HS-5 (cell line): ENCODE measurements around the gene DNMBP.
"Not testable (repeated sequence)": the region's sequence is repeated elsewhere in the genome, so short reads cannot be mapped to it uniquely, and the experiment has no call there.

Source experiments
- DNase-seq: peaks from one replicate; pipeline ENCODE4 v3.0.0-alpha.2; 2012; ENCODE audit warnings: low read depth

Gene DNMBP

DNA sequence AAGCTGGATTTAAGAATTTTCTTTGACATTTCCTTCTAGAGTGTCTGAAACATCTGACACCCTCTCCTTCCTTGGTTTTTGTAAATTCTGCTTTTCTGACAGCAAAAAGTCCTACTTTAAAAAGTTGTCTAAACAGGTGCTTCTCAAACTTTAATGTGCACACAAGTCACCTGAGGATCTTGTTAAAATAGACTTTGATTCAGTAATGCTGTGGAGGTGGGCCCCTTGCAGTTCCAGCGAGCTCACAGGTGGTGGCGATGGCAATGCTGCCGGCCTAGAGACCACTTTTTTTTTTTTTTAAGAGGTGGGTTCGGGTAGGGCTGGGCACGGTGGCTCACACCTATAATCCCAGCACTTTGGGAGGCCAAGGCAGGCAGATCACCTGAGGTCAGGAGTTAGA lies 150.2 kb downstream of the DNMBP start:
- DNase-seq = no peak

DNA sequence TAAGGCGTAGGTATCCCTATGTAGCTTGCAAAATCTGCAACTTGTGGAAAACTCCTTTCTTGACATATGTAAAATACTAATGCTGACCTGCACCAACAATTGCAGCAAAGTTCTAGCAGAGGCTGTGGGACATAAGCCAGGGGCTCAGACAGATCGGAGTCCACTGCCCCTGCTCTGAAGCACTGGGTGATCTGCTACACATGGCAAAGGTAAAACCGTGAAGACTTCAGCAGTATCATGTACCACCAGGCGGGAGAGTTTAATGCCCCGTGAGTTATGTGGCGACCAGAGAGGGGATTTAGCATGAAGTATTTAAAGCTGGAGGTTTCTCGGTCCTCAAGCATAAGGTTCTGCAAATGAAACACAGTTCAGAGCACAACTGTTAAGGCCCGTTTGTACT lies 150.9 kb downstream of the DNMBP start:
- no peak for DNase-seq

DNA sequence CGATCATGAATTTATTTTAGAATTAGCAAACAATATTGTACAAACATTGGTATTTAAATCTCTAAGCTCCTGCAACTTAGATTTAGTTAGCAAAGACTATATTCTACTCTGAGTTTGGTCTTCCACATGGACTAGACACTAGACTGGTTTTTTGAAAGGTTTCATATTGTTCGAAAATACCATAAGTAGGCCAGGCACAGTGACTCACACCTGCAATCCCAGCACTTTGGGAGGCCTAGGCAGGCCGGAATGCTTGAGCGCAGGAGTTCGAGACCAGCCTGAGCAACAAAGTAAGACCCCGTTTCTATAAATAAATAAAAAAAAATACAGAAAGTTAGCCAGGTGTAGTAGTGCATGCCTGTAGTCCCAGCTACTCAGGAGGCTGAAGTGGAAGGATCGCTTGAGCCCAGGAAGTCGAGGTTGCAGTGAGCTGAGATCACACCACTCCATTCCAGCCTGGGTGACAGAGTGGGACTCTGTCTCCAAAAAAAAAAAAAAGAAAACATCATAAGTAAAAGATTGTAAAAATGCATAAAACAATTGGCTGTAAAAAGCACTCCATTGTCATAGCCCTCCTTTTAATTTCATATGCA lies 154.2 kb downstream of the DNMBP start:
- no peak for DNase-seq

DNA sequence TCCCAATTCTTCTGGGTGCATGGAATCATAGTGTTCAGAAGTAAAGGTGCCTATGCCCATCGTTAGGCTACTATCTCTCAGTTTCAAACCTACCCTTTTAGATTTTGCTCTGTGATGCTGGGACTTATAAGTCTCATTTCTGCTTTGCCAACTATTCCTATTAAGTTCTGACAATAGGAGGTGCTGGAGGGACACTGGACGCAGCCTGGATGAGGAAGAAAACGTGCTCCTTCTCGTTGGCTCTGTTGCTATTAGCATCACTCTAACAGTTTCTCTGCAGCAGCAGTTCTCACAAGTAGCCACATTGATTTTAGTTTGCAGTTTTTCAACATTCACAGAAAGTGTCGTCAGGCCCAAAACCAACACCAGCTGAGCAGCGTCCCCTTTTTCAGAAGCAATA lies 154.9 kb downstream of the DNMBP start:
- DNase-seq = no peak

DNA sequence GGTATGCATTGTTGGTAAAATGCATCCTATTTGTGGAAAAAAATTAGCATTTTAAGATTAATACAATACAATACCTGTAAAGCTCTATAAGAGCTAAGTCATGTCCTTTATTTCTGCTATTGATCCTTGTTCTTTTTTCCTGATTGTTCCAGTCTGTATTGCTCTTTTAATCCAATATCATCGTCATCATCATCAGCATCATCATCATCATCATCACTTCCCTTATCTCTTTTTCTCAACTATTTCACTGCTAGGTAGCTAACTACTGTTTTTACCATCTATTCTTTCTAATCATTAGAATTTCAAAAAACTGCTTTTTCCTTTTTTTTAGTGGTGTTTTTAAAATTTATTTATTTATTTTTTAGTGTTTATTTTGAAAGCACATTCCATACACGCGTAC lies 156.1 kb downstream of the DNMBP start:
- no peak for DNase-seq

DNA sequence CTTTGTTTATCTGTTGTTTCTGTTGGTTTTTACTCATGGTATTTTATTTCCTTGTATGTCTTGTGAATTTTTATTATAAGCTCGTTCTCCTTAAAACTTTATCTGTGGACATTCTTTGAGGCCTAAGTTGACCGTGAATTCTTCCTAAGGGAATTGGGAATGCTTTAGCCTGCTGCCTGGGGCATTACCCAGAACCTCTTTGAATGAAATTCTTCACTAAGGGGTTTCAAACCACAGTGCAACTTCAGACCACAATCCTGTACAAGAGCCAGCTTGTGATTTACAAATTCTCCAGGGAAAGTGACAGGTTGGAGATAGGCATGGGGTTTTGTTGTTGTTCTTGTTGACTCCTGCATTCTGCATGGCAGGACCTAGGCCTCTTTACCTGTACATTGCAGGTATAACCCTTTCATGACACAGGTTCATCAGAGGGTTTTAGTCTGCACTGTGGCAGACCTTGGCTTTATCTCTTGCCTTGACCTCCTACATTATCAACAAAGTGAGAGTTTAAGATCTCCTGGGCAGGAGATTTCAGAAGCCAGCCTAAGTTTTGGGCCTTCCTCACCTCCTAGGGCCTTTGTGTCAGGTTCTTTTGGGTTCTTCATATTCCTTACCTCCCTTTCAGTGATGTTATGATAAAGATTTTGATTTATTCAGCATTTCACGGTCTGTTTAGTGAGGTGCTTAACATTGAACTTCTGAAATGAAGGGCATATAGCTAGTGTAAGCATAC lies 157.1 kb downstream of the DNMBP start:
- DNase-seq = no peak

DNA sequence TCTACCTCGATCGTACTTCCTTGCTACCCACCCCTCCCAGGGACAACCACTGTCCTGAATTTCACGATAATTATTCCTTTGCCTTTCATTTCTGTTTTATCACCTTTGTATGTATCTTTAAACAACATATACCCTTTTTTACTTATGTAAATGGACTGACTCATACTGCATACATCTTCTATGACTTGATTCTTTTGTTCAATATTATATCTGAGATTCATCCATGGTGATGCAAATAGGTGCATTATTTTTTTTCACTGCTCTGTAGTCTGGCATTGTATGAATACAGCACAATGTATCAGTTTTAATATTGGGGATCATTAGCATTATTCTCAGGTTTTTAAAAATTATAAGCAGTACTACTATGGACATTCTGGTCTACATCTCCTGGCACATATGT lies 157.9 kb downstream of the DNMBP start:
- DNase-seq = no peak

DNA sequence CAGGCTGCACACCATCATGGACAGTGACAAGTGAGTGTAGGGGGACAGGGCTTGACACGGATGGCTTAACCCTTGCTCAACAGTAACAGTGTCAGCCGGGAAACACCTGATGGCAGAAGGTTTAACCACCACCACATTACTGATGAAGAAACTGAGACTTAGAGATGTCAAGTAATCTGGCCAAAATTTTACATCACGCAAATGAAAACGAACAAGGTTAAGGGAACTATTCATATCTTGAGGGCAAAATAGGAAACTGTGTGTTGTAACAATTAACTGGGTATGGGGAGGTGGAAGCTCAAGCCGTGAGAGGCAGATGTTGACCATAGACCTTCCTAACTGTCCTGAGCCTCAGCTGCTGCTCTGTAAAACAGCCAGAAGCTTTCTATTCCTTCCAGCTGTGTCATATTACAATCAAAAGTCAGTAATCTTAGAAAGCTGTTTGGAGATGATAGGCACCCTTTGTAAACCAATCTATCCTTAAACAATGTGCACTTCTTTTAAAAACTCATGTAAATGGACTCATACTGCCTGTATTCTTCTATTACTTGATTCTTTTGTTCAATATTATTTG lies 158.9 kb downstream of the DNMBP start:
- DNase-seq = no peak

DNA sequence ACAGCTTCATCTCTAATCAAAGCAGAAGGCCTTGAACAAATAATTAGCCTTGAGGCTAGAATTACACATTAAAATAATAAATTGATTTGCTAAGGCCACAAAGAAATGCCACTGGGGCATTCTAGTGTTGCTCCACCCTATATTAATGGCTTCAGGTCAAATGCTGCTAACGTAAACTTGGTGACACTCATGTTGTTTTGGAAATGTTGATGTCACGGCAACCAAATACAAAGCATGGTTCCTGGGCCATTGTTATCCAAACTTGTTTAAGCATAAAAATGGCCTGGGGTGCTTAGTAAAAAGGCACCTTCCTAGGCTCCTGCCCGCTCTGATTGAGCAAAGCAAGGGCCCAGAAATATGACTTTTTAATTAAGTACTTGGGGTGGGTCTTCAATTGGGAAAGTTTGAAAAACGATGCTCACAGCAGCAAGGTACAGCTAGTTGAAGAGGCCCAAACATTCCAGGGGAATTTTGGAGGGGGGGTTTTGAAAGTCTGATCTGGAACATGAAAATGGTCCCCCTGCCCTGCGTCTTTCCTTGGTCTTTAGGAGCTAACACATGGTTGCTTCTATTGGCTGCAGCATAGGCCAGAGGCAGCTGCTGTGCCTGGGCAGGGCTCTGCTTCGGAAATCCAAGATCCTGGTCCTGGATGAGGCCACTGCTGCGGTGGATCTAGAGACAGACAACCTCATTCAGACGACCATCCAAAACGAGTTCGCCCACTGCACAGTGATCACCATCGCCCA lies 159.6 kb downstream of the DNMBP start:
- no peak for DNase-seq

DNA sequence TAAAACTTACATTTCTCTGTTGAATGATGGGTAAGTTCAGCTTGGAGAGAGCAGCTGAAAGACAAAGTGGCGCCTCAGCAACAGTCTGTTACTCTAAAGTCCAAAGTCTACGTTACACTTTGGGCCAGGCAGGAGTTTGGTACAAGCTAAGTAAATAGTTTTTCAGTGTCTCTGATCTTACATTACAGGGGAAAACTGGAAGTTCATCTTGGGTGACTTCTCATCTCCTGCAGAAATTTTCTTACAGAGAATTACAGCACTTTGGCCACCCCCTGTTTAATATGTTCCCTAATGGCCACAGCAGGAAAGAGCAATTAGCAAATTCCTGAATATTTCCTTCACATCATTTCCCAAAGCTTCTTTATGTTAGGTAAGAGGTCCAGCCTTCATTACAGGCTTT lies 160.2 kb downstream of the DNMBP start:
- DNase-seq = no peak

DNA sequence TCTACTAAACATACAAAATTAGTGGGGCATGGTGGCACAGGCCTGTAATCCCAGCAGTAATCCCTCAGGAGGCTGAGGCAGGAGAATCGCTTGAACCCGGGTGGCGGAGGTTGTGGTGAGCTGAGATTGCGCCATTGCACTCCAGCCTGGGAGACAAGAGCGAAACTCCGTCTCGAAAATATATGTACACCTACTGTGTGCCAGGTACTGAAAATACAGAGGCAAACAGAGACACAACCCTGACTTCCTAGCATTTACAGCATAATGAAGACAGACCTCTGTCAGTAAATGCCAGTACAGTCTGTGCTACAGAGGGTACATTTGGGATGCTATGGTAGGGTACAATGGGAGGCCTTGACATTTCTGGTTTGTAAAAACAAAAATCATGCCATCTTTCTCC lies 160.7 kb downstream of the DNMBP start:
- DNase-seq = no peak

DNA sequence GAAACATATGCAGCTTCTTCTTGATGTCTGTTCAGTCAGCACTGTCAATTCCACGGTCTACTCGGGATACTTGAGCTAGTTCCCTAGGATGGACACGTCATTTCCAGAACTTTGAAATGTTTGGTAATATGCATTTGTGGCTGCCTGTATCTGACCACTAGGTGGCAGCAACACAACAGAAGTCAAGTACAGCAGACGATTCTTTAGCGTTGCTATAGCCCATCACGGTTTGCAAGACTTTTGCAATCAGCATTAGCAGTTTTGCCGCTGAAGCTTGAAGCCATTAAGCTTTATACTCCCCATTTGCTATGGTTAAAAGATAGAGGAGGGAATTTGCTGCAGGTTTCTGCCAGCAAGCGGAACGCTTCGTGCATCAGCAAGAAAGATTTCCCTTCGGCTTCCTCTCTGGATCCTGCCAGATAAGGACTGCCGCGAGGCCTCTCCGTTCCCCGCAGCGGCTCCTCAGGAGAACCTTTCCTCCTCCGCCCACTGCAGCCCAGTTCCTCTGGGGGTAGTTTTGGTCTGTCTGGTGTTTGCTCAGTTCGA lies 163.8 kb downstream of the DNMBP start:
- peak; percentile 91 for DNase-seq

DNA sequence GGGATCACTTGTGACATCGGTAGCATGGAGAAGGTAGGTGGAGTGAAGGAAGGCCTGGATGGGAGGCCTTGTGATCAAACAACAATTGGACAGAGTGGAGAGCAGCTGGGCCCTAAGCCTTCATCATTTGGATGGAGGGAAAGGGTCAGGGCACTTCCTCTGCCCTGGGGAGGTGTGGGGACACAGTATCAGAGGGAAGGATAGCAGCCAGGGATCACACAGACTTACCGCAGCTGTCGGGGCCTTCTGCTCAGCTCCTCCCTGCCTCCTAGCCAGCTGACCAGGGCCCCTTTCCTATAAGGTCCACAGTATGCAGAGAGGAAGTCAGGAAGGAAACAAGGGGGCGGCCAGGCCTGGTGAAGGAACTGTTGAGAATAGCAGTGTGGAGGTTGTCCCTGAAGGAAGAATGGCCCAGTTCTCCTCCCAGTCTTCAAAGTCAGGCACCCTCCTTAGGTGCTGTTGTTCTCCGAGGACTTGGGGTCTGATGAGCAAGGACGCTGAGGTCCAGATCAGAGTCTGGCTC lies 165.3 kb downstream of the DNMBP start:
- no peak for DNase-seq

DNA sequence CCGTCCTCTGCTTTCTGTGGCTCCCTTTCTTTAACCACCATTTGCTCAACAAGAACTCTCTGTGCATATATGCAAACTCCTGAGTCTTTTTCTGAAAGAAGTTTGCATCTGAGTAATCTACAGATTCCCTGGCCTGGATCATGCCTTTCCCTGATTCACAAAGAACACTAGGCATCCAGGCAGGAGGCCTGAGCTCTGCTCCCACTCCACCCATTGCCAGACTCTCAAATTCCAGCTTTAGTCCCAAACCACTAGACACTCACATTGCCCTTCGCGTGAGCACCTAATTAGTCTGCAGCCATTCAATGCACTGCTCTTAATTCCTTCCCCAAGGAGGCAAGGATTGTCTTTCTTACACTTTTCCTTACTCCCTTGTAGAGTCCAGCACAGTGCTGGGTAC lies 166.4 kb downstream of the DNMBP start:
- DNase-seq = no peak

DNA sequence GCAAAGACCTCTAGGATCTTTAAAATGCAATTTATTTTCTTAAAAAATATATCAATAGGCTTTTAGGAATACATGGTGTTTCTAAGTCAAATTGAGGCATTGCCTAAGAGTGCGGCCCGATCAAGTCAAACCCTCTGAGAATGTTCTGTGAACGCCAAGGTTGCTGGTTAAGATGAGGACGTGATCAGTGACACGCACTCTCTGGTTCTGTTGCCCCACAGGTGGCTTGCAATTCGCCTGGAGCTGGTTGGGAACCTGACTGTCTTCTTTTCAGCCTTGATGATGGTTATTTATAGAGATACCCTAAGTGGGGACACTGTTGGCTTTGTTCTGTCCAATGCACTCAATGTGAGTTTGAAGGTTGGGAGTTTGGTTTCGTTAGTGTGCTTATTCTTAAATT lies 168.0 kb downstream of the DNMBP start:
- DNase-seq = no peak

DNA sequence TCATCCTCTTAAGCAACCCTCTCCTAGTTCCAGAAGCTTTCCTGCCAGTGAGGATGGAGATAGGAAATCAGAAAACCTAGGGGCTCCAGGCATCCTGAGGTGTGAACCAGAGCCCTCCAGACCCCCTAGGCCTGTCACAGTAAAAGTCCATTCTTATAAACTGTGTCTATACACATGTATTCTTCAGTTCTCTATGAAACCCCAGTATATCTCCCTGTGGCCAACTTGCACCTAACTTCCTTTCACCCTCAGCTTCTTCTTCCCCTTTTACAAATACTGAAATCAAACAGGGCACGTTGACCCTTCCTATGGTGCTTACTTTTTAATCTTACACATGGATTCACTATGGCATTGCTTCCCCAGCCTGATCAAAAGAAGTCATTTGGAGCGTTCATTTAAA lies 168.9 kb downstream of the DNMBP start:
- not testable (repeated sequence) for DNase-seq

DNA sequence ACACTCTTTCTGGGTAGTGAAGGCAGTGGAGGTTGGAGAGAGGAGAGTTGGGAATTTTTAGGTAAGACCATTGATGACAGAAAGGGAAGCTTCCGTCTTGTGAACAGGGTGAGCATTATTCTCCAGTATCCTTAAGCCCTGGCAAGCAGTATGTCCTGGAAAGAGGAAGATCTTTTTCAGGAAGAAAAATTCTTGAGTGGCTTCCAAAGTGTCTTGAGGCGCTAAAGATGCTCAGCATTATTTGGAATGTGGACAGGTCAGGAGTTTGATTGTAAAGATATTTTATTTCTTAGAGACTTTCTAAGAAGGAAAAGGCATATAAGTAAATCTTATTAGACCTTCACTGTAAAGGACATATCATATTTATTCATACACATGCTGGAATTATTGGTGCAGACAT lies 173.0 kb downstream of the DNMBP start:
- no peak for DNase-seq

DNA sequence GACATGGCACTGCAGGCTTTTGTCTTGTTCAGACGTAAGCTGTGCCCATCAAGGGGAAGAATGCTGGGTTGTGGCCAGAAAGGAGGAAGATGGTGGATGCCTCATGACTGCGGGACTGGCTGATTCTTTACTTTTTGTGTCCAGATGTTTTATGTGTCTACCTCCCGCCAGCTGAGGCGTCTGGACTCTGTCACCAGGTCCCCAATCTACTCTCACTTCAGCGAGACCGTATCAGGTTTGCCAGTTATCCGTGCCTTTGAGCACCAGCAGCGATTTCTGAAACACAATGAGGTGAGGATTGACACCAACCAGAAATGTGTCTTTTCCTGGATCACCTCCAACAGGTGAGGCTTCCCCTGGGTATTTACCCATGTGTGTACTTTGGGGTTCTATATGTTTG lies 173.8 kb downstream of the DNMBP start:
- no peak for DNase-seq

DNA sequence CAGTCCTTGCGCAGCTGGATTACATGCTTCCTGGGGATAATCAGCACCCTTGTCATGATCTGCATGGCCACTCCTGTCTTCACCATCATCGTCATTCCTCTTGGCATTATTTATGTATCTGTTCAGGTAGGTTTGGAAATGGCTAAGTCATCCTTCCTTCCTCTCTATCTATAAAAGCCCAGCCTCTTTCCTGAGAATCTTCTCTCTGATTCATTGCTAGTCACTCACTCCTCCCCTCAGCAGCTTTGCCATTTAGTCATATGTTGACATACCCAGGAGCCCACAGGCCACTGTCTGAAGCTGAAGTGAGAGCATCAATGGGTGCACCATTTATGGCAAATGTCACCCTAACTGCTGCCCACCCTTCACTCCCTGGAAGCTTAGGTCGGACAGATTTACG lies 175.3 kb downstream of the DNMBP start:
- DNase-seq = peak; percentile 79

DNA sequence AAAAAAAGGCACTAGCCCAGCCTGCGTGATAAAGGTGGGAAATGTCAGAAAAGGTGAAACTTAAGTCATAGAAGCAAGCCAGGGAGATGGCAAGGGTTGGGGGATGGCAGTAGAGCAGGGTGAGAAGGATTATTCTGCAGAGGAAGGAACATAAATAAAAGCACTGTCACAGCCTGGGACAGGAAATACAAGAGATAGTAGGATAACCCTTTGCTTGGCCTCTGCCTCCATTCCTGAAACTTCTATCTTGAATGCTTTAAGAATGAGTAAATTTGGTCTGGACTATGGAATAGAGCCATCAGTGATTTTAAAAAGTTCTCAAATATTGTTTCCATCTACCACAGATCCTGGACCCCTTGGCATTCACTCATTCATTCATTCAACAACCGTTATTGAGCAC lies 177.3 kb downstream of the DNMBP start:
- DNase-seq = no peak

DNA sequence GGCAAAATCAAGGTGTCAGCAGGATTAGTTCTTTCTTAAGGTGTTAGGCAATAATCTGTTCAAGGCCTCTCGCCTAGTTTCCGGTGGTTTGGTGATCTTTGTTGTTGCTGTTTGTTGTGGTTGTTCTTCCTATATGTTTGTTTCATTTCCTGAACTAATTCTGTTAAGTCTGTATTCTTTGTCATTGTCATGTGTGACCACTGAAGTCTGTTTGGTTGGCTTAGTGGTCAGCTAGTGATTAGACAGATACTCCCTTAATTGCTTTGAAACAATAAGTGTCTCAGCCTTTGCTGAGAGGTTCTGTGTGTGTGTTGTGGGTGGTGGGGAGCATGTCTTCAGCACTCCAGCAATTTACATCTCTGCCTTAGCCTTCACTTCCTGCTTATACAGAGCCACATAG lies 181.3 kb downstream of the DNMBP start:
- no peak for DNase-seq

DNA sequence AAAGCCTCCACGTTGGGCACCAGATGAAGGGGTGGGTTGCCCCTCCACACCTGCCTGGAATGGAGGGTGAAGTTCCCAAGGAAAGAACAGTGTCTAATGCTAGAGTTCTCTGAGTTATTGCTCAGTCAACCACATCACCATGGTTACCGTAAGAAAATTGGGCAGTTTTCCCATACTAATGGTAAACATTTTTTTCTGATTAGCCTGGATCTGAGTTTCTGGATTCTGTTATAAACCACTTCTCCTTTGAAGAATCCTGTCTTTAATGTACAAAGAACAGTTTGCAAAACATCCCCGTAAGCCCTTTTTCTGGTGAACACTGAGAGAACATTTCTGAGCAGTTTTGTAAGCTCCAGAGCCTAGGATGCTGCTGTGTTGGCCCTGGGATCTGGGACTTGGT lies 181.8 kb downstream of the DNMBP start:
- DNase-seq = no peak
